Measurements from ENCODE around the gene PCID2.

DNA sequence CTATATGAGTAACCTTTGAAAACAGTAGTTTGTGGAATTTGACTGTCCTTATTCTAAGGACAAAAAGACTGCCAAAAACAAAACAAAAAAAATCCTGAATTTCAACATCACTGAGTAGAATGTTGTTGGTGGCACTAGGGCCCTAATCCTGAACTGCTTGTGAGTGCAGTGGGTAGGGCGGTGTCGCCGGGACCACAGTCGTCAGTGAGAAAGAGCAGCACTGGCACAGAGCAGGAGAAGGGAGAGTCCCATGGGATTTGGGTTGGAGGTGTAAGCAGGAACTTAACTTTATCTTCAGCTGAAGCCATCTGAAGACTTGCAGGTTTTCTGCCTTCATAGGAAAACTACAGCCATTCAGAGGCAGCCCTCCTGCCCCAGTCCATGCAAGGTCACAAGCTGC, 5.6 kb downstream of the PCID2 start:
- TF ChIP-seq, protein P1, sequence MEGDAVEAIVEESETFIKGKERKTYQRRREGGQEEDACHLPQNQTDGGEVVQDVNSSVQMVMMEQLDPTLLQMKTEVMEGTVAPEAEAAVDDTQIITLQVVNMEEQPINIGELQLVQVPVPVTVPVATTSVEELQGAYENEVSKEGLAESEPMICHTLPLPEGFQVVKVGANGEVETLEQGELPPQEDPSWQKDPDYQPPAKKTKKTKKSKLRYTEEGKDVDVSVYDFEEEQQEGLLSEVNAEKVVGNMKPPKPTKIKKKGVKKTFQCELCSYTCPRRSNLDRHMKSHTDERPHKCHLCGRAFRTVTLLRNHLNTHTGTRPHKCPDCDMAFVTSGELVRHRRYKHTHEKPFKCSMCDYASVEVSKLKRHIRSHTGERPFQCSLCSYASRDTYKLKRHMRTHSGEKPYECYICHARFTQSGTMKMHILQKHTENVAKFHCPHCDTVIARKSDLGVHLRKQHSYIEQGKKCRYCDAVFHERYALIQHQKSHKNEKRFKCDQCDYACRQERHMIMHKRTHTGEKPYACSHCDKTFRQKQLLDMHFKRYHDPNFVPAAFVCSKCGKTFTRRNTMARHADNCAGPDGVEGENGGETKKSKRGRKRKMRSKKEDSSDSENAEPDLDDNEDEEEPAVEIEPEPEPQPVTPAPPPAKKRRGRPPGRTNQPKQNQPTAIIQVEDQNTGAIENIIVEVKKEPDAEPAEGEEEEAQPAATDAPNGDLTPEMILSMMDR (IDR thresholded peaks at IDR 0.05; ENCODE audit: low read depth, low read length), result no peak
- no peak for TF ChIP-seq EZH2phosphoT487 (IDR thresholded peaks at IDR 0.05; ENCODE audit: low read depth)
